SK-N-SH (cell line): ENCODE data around the gene ATF4.

Source experiments
- CHD2 ChIP-seq: fragments of 150-350 bp; IDR thresholded peaks from 2 replicates; pipeline ENCODE4 v1.6.1; 2018; ENCODE audit warnings: low read length; ENCODE audit not compliant: partially characterized antibody
- CTCF ChIP-seq: fragments of 200-600 bp; sonication (generic); IDR thresholded peaks from 2 replicates; pipeline ENCODE4 v1.6.1; 2017; ENCODE audit warnings: antibody characterized with exemption, mild to moderate bottlenecking, moderate library complexity
- ELF1 ChIP-seq: IDR thresholded peaks from 2 replicates; pipeline ENCODE4 v1.4.0; 2012
- EP300 ChIP-seq, 2 experiments: IDR thresholded peaks; 2 replicates each; pipeline versions ENCODE4 v1.4.0 to v1.6.1; 2012; ENCODE audit warnings: borderline replicate concordance in 1 of 2, low read depth in 1 of 2, low read length in 1 of 2
- FOXM1 ChIP-seq: IDR thresholded peaks from 2 replicates; pipeline ENCODE4 v1.4.0; 2012; ENCODE audit warnings: low read depth, mild to moderate bottlenecking
- MEF2A ChIP-seq: IDR thresholded peaks from 2 replicates; pipeline ENCODE4 v1.4.0; 2012; ENCODE audit warnings: low read depth, borderline replicate concordance
- POLR2AphosphoS5 ChIP-seq: IDR thresholded peaks from 2 replicates; pipeline ENCODE4 v1.6.1; 2012; ENCODE audit warnings: low read depth, low read length
- RCOR1 ChIP-seq: fragments of 150-350 bp; IDR thresholded peaks from 2 replicates; pipeline ENCODE4 v1.6.1; 2017; ENCODE audit warnings: antibody characterized with exemption, low read length
- REST ChIP-seq: IDR thresholded peaks from 2 replicates; pipeline ENCODE4 v1.6.1; 2012; ENCODE audit warnings: mild to moderate bottlenecking, low read depth, low read length, moderate library complexity
- SIN3A ChIP-seq: IDR thresholded peaks from 2 replicates; pipeline ENCODE4 v1.6.1; 2012; ENCODE audit warnings: low read depth, mild to moderate bottlenecking, low read length, moderate library complexity, borderline replicate concordance
- ZBTB33 ChIP-seq: IDR thresholded peaks from 2 replicates; pipeline ENCODE4 v1.4.0; 2012; ENCODE audit warnings: low read depth, borderline replicate concordance

GRCh38 chr22:39513791-39514190, 6.6 kb upstream of the ATF4 start:
- TF ChIP-seq ZBTB33: no peak
- no peak for TF ChIP-seq RCOR1
- no peak for TF ChIP-seq EP300 (IDR thresholded peaks at IDR 0.05; ENCODE audit: borderline replicate concordance in 1 of 2, low read depth in 1 of 2, low read length in 1 of 2)
- no peak for TF ChIP-seq FOXM1
- TF ChIP-seq REST: no peak
- no peak for TF ChIP-seq ELF1
- TF ChIP-seq CTCF: no peak
- TF ChIP-seq POLR2AphosphoS5: no peak
- TF ChIP-seq SIN3A: no peak
- TF ChIP-seq MEF2A: no peak
- TF ChIP-seq CHD2: no peak
